Upper lobe of left lung (tissue), 4 donors: Measurements from ENCODE around the gene MECP2.

Source experiments
- CTCF ChIP-seq, 6 experiments: fragments of 450-650 bp in 4 of 6; fragments of 200-600 bp in 2 of 6; sonication (generic) in 2 of 6; IDR thresholded peaks; one replicate each; pipeline ENCODE4 v1.5.1; 2016 to 2019; ENCODE audit warnings: antibody characterized with exemption in 6 of 6
- EP300 ChIP-seq, 4 donors: sonication (generic); formaldehyde crosslinking; IDR thresholded peaks; one replicate each; pipeline ENCODE4 v1.5.1; 2017; ENCODE audit warnings: antibody characterized with exemption in 4 of 4, control low read depth in 2 of 4
- POLR2A ChIP-seq, 4 donors: fragments of 450-650 bp; IDR thresholded peaks; one replicate each; pipeline ENCODE4 v1.5.1; 2016 to 2017; ENCODE audit warnings: antibody characterized with exemption in 4 of 4, mild to moderate bottlenecking in 2 of 4
- POLR2AphosphoS5 ChIP-seq, 2 donors: sonication (generic); formaldehyde crosslinking; IDR thresholded peaks; one replicate each; pipeline ENCODE4 v1.5.1; 2017; ENCODE audit warnings: antibody characterized with exemption in 2 of 2

DNA sequence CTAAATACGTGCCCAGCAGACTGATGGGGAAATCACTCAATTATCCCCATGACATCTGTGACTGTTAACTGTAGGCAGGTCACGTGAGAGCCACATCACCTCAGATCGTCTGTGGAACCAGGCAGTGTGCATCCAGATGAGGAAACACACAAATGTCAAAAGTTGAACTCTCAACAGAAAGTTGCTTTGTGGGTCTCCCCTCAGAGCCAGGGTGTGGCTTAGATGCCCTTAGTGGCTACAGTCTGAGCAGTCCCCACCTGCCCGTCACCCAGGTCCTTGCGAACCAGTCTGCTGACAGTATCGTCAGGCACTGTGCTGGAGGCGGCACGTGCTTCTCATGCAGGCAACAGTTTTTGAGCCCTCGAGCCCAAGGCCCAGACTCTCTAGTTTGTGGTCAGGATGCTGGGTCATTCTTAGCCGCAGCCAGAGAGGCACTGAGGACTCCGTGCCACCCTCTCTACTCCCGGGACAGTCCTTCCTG, 114.2 kb downstream of the MECP2 start:
- TF ChIP-seq CTCF (IDR thresholded peaks at IDR 0.05) (no peak), POLR2AphosphoS5 (IDR thresholded peaks at IDR 0.05) (no peak), POLR2A (IDR thresholded peaks at IDR 0.05) (no peak), EP300 (IDR thresholded peaks at IDR 0.05) (no peak)
